NCI-H2196 treated with DMSO at 0.1 percent for 48 hours (cell line): ENCODE results near the gene AMER3.

Source experiments
- DNase-seq: peaks from one replicate; lab custom pipeline; 2025; ENCODE audit not compliant: unreplicated experiment; lab: John Stamatoyannopoulos, UW

AMER3 gene

GRCh38 chr2:130754811-130755210 is 529 bp upstream of the AMER3 start:
- no peak for DNase-seq

GRCh38 chr2:130756053-130756873 is 923 bp downstream of the AMER3 start:
- DNase-seq: no peak

DNA sequence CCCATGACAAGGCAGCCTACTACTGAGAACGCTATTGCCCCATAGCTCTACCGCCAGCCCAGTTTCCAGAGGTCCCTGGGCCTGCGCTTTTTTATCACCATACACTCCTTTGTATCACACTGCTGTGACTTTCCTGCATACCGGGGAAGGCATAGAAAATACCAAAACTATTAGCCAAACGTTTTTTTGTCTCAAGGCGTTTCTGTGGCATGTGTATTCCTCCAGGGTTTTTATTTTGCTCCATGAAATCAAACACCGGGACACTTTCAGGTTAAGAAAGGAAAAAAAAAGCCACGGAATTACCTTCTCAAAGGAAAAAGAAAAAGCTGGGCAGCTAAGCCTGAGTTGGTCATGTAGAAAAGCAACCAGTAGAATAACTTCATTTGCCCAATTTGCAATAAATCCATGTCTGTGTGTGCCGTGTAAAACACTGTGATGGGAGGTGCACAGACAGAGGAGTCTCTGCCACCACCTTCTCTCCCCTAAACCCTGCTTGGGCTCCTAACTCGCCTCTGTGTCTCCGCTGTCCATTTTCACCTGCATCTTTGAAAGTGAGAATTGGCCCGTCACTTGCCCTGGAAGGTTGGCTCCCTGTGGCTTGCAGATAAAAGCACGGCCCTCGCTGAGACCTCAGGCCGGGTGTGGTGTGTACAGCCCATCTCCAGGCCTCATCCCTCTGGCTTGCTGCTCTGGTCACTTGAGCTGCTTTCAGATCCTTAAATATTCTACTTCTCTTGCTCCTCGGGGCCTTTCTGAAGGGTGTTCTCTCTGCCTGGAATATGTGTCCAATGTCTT is 1.7 kb downstream of the AMER3 start:
- DNase-seq: no peak

- DNase-seq: peak; percentile 91
Measured at GRCh38 chr2:130759906-130760753, 4.8 kb downstream of the AMER3 start.

DNA sequence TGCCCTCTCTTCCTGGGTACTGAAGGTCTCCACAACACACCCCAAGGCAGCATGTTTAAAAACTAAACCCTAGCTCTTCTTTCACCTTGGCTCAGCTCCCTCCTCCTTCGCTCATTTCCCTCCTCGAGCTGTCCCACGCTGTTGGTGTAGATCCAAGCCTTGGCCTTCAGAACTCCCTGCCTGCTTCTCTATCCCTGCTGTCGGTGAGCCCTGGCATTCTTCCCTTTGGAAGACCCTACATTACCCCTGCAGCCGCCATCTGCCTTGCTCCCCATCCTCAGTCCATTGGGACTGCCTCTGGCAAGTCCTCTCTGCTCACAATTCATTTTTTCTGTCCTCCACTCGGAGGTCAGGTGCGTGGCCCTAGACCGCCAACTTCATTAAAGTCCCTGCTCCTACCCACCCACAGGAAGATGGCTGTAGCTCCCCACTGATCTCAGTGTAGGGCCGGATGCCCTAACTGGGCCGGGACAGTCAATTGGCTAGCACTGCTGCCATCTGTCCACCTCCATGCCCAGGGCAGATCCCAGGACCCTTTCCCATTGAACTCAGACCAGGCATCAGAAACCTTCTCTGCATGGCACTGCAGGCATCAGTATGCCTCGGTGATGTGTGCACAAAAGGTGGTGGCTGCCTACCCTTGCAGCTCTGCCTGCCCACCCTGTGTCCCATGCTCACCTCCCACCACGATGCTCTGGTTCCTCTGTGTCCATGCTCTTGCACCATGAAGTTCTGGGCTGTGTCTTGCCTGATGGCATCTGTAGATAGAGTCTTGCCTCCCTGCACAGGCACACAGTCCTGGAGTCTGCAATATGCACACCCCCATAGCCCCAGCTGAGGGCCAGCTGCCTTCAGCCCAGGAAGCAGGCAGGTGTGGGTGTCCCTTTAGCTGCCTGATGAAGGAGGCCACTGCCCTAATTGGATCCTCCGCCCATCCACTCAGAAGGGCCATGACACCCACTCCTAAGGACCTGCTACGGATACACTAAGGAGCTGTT is 5.7 kb downstream of the AMER3 start:
- DNase-seq: no peak

DNA sequence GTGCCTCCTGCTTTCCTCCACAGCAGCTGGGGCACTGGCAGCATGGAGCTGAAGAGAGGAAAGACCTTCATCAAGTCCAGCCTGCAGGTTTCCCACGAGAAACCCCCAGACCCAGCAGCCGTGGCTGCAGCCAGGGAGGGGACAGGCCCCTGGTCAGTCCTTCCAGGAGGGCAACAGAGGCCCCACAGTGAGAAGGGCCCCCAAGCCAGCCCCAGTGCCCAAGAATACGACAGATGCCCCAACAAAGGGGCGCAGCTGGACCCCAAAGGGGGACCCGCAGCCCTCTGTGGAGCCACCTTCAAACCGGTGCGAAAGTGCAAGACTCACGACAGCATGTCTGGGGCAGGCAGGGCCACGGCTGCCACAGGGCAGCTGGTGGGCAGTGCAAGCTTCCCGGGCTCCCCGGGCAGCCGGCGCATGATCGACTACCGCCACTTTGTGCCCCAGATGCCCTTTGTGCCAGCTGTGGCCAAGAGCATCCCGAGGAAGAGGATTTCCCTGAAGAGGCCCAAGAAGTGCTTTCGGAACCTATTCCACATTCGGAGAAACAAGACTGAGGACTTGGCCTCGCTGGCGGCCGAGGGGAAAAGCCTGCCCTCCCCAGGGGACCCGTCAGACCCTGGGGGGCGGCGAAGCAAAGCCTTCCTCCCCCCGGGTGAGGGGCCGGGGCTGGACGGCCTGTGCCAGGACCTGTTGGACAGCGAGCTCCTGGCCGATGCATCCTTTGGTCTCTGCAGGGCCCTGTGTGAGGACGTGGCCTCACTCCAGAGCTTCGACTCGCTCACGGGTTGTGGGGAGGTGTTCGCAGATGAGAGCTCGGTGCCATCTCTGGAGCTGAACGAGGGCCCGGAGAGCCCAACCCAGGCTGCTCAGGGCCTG is 6.9 kb downstream of the AMER3 start:
- no peak for DNase-seq

GRCh38 chr2:130762910-130763385 is 7.6 kb downstream of the AMER3 start:
- no peak for DNase-seq

DNA sequence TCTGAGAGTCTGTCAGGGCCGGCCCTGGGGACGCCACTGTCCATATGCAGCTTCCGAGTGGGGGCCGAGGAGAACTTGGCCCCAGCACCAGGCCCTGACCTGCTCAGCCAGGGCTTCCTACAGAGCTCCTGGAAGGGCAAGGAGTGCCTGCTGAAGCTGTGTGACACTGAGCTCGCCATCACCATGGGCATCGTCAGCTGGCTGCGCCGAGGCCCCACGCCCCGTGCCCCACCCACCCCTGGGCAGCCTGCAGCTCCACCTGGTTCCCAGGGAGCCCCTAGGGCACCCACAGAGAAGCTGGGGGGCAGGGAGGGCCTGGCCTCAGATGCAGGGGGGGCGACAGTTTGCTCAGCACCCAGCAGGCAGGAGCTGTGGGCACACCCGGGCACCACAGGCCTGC is 8.1 kb downstream of the AMER3 start:
- no peak for DNase-seq

GRCh38 chr2:130764035-130764820 is 8.9 kb downstream of the AMER3 start:
- no peak for DNase-seq

GRCh38 chr2:130764821-130765115 is 9.4 kb downstream of the AMER3 start:
- no peak for DNase-seq

GRCh38 chr2:130765464-130765863 is 10.1 kb downstream of the AMER3 start:
- no peak for DNase-seq

DNA sequence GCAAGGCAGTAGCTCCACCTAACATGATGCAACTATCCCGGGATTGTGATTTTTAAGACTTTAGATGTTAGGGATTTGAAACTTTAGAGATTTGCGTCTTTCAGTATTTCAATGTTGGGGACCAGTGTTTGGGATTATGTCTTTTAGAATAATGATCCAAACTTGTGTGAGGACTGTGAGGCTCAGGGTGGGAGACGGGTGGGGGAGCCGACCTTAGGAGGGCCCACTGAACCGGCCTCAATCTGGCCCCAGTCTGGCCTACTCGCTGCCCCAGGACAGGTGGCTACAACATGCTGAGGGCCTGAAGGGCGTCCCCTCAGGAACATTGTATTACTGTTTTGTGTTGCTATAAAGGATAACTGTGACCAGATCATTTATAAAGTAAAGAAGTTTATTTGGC is 10.7 kb downstream of the AMER3 start:
- DNase-seq: no peak

GRCh38 chr2:130766711-130767407 is 11.5 kb downstream of the AMER3 start:
- DNase-seq: no peak

- DNase-seq: no peak
Measured at GRCh38 chr2:130767408-130767775, 12.1 kb downstream of the AMER3 start.

- no peak for DNase-seq
Measured at GRCh38 chr2:130768191-130768855, 13.0 kb downstream of the AMER3 start.

GRCh38 chr2:130769343-130769907 is 14.1 kb downstream of the AMER3 start:
- DNase-seq: no peak

DNA sequence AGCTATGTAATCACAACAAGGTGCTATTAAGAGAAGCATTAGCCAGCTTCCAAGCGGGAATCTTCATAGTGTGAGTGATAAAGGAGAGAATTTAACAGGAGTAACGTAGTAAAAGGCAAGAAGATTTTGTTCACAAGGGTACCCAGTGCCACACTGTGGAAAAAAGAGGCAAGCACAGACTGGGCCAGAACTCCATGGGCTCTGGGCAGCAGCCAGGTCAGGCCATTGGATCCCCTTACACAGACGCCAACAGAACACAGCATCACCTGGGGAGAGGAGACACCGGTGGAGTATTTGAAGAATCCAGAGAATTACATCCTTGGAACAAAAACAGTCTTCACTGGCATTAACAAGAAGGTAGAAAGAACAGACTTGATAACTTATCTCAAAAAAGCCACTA is 21.2 kb downstream of the AMER3 start:
- DNase-seq: peak; percentile 32
